GM18508 (cell line): Measurements from ENCODE around the gene SAT1.
A peak's percentile ranks its signal among the peaks of the same experiment; 100 is the strongest.

ENCODE experiments used
- ATAC-seq: cut with Tn5 transposase; IDR thresholded peaks from one replicate; pipeline ENCODE4 v1.9.1; 2021; ENCODE audit warnings: moderate number of reproducible peaks; ENCODE audit not compliant: insufficient read depth, unreplicated experiment

SAT1 gene

GRCh38 chrX:23773601-23774175 lies 9.3 kb upstream of the SAT1 start:
- ATAC-seq: peak; percentile 93

GRCh38 chrX:23776363-23776762 lies 6.6 kb upstream of the SAT1 start:
- ATAC-seq: no peak

- no peak for ATAC-seq
These were observed 3.9 kb upstream of the SAT1 start for GRCh38 chrX:23779025-23779424.

GRCh38 chrX:23782455-23782854 lies 518 bp upstream of the SAT1 start:
- ATAC-seq: no peak

- ATAC-seq: no peak
These were observed 856 bp downstream of the SAT1 start for GRCh38 chrX:23783589-23784469.

- no peak for ATAC-seq
These were observed 1.7 kb downstream of the SAT1 start for GRCh38 chrX:23784470-23785331.

- ATAC-seq: no peak
These were observed 2.6 kb downstream of the SAT1 start for GRCh38 chrX:23785580-23785979.

GRCh38 chrX:23786268-23786815 lies 3.4 kb downstream of the SAT1 start:
- no peak for ATAC-seq

- no peak for ATAC-seq
These were observed 4.8 kb downstream of the SAT1 start for GRCh38 chrX:23787745-23788118.

- ATAC-seq: peak; percentile 48
These were observed 5.5 kb downstream of the SAT1 start for GRCh38 chrX:23788521-23788920.

GRCh38 chrX:23788946-23789345 lies 6.0 kb downstream of the SAT1 start:
- ATAC-seq: no peak

- ATAC-seq: no peak
These were observed 6.6 kb downstream of the SAT1 start for GRCh38 chrX:23789386-23790154.

GRCh38 chrX:23790155-23790497 lies 7.2 kb downstream of the SAT1 start:
- ATAC-seq: no peak

- ATAC-seq: no peak
These were observed 10.0 kb downstream of the SAT1 start for GRCh38 chrX:23792861-23793553.

- ATAC-seq: no peak
These were observed 12.2 kb downstream of the SAT1 start for GRCh38 chrX:23795221-23795620.

GRCh38 chrX:23797371-23798128 lies 14.6 kb downstream of the SAT1 start:
- no peak for ATAC-seq

GRCh38 chrX:23799469-23800065 lies 16.6 kb downstream of the SAT1 start:
- no peak for ATAC-seq

- no peak for ATAC-seq
These were observed 19.5 kb downstream of the SAT1 start for GRCh38 chrX:23802431-23802830.
